NCI-H2196 treated with DMSO at 0.1 percent for 48 hours (cell line): Measurements from ENCODE around the gene ADCK1.
"Not testable (repeated sequence)": the region's sequence is repeated elsewhere in the genome, so short reads cannot be mapped to it uniquely, and the experiment has no call there.

Source experiments
- DNase-seq: peaks from one replicate; lab custom pipeline; 2025; ENCODE audit not compliant: unreplicated experiment; lab: John Stamatoyannopoulos, UW

ADCK1 gene

DNA sequence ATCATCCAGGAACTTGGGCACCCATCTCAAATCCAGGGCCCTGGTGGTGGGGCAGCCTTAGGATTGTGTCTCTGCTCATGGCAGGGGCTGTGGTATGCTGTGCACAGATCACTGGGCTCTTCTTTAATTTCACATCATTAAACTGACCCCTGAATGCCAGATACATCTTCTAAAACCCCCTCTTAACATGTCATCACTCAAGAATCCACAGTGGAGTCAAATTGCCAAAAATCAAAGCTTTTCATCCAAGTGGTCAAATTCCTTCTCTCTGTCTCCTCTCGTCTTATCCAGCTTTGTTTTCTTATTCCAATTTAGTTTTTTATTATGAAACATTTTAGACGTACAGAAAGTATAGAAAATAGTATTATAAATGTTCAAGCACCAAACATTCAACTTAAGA lies 97.5 kb downstream of the ADCK1 start:
- DNase-seq = no peak

DNA sequence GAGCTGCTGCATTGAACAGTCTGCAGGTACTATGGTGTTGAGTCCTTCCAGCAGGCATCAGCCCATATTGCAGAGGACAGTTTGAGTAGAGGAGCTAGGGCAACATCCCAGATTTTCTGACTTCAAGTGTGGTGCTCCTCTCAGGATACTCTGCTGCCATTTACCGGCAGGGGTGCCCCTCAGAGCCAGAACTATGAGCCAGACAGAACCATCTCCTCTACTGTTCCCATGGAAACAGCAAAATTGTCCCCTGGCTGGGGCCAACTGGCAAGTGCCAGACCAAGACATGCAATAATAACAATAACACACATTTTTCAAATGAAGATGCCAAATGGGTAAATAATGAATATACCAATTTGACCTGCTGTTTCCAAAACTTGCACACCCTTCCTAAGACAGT lies 102.9 kb downstream of the ADCK1 start:
- DNase-seq = no peak

DNA sequence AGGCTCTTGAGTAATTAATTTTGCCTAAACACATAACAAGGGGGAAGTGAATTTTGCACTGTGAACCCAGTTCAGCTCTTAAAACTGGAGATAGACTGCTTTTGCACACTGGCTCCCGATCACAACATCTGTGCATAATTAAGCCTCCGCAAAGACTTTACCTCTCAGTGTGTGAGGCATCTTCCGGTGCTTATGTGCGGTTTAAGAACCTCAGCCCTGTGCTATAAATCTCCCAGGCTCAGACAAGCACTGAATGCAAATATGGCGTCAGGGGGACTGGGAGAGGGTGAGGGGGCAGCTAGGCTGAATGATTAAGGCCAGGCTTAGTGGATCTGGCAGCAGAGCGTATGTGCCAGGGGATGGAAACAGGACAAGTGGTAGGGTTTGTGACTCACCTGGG lies 103.3 kb downstream of the ADCK1 start:
- DNase-seq = no peak

DNA sequence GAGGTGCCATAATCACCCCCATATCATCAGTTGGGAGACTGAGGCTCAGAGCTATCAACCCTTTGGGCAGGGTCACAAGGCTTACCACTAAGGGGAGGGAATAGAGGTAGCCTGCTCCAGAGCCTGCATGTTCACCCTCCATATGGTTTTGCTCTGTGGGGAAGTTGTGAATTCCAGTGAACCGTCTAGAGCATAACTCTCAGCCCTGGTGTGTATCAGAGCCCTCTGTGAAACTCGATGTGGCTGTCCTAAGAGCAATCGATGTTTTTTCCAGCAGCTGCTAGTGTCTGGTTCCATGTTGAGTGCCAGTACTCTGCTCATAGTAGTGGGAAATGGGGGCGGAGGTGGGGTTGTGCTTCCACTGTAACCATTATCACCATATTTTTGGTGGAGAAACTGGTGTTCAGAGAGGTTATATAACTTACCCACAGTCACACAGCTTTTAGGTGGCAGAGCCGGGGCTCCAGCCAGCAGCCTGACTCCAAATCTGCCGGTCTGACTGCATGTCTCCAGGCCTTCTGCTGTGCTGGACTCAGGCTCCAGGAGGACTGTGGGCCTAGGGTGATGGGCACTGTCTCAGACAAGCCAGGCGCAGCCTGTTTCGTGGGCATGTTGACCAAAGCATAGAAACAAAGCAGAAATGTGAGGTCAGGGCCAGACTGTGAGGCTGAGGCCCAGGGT lies 104.2 kb downstream of the ADCK1 start:
- no peak for DNase-seq

DNA sequence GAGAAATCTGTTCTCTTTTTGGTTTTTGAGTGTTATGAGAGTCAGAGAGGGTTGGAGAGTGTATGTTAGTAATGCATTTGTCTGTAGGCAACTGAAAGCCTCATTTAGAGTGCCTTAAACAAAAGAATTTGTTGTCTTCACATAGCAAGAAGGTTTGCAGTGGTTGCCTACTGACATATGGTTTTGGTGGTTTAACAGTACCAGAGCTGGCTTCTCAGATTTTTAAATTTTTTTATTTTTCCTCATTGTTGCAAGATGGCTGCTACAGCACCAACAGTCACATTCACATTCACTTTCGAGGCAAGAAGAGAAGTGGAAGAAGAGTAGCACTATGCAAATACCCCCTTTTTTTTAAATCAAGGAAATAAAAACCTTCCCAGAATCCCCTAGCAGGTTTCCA lies 106.5 kb downstream of the ADCK1 start:
- DNase-seq = no peak

DNA sequence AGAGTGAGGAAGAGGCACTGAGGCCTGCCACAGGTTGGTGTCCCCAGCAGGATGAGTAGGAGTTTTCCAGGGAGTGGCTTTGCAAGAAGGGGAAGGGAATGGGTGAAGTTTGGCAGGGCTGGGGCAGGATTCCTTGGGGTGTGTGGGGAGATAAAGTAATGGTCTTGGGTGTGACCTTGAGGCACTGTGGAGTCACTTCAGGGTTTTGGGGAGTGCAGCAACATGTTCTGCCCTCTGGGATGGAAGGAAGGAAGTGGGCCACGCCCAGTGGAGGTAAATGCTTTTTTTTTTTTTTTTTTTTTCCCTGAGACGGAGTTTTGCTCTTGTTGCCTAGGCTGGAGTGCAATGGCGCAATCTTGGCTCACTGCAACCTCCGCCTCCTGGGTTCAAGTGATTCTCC lies 108.9 kb downstream of the ADCK1 start:
- no peak for DNase-seq

DNA sequence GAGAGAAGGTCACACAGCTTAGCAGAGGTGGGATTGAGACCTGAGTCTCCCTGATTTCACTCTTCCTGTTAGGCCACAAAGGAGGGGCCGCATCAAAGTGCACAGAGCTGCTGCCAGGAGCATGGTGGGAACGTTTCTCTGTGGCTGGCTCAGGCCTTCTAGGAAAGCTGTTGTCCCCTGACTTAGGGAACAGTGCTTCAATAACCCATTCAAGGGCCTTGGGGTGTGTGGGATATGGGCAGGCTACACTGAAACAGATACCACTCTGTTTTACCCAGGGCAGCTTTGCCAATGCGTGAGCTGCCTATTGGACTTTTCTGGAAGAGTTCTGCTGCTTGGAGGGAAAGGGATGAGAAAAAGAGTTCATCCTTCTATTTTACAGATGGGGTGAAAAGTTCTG lies 110.0 kb downstream of the ADCK1 start:
- no peak for DNase-seq

DNA sequence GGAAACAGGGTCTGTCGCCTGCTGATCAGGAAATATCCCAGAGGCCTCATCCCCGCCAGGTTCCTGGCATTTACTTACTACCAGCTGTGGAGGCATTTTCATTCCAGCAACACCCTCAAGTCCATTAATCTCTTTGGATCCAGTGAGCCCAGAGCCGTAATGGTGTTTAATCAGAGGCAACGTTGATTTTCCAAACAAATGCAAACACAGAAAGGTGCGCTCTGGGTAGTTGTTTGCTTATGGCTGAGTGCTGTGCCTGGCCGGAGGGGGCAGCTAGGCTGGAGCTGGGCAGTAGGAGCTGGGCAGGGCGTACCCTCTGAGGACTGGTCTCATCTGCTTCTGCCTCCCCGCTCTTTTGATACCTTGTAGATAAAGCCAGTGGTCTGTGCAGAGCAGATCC lies 110.6 kb downstream of the ADCK1 start:
- no peak for DNase-seq

DNA sequence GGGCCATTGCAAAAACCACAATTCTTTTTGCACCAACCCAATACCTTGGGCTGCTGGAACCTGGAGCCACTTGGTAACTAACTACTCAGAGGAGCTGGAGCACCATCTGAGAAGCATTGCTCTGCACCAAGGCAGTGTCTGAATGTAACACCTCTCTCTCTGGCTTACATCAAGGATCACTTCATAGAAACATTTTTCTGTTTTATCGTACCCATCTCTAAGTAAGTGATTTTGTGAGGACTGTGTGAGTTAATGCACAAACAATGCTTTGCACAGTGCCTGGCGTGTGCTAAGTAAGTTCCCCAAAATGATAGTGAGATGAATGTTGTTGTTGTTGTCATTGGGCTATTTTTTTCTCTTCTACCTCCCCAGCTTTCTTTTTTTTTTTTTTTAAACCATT lies 111.4 kb downstream of the ADCK1 start:
- no peak for DNase-seq

DNA sequence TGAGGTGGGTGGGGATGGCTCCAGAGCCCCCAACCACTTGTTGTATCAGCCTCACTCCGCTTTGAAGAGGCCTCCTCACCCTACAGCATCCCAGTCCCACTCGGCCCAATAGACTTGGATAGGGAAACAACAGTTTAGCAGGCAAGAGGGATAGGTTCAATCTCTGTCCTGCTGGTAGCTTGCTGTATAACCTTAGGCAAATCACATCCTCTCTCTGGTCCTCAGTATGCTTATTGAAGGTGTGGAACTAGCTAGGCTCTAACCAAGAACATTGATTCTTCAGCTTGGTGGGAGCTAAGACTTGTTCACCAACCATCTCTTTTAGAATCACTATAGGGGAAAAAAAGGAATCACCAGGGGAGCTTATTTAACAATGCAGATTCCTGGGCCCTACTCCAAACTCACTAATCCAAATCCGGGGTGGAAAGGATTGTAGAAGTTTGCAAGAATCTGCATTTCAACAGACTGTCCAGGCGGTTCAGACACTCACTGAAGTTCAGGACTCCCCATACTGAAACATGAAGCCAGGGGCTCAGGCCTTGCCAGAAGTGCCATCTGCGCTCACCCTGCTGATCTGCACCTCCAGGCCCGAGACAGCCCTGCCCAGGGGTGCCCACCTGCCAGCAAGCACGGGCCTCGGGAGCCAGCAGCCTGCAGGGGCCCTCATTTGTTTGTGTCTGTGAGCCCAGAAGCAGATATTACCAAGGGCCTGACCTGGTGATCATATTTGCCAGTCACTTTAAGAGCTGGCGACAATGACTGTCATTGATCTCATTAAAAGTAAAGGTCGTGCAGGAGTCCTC lies 113.0 kb downstream of the ADCK1 start:
- DNase-seq = no peak

DNA sequence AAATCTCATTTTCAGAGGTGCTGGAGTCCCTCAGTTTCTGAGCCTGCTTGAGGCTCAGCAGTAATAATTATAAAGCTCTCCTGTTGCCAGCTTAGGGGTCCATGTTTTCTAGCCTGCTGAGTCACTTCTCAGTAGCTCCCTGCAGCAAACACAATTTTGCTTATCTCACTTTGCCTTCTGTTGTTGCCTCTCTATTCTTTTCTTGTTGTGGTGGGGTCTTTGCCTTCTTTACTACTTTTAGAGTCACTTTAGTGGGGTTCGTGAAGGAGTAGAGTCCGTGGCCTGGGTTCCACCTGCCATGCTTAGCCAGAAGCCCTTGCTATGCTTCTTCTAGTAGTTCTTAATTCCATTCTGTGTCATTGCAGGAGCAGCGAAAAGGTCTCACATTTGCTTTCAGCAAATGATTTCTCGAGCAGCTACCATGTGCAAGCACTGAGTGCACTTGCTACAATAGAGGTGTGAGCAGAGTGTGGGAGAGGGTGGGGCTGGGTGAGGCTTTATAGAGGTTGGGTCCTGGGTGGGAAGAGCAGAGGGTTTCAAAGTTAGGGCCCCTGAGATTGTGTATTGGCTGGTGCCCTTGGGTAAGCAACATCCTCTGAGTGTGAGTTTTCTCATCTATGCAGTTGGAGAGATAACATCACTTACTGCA lies 114.3 kb downstream of the ADCK1 start:
- no peak for DNase-seq

DNA sequence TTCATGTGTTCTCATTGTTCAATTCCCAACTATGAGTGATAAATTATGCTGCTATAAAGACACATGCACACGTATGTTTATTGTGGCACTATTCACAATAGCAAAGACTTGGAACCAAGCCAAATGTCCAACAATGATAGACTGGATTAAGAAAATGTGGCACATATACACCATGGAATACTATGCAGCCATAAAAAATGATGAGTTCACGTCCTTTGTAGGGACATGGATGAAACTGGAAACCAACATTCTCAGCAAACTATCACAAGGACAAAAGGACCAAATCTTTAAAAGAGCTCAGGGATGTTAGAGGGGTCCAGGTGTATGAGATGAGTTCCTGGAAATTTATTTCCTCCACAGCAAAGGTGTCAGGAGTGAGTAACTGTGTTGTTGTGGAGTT lies 115.5 kb downstream of the ADCK1 start:
- not testable (repeated sequence) for DNase-seq

DNA sequence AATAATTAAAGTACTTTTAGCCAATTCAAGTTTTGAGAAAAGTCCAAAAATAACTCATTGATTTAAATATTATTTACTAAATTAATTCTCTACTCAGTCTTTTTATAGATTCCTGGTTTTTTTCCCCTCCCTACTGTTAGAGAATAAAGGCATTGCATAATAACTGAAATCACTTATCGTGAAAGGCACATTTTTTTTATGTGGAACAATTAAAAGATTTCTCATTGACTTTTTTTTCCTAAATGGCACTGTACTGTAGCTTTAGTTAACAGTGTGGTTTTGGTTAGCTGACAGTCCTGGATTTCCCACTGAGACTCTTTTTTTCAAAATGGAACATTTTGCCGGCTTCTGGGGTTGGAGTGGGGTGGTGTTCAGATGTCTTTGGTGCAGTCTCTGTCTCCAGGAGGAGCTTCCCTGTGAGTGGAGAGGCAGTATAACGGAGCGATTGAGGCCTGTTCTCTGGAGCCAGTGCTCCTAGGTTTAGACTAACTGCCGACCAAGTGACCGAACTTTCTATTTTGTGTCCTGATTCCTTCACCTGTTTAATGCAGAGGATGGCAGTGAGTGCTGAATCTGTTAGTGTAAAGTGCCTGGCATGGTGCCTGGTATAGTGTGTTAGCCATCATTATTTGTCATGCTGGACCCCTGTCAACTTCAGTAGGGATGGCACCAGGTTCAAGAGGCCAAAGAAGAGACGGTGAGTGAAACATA lies 117.7 kb downstream of the ADCK1 start:
- no peak for DNase-seq

DNA sequence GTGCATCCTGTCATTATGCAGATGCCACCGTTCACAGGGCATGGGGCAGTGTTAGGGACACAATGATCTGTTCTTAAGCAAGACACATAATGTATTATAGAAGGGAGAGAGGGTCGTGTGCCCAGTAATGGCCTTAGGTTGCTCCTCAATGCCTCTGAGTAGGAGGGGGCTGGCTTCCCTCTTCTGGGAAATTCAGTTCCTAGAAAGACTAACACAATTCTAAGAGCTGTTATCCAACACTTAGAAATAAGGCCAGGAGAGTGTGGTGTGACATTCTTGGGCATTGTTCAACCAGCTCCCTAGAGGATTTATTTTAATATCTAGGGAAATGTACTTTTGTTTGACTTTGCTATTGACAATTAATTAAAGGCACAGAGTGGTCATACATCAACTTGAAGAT lies 118.5 kb downstream of the ADCK1 start:
- DNase-seq = no peak

DNA sequence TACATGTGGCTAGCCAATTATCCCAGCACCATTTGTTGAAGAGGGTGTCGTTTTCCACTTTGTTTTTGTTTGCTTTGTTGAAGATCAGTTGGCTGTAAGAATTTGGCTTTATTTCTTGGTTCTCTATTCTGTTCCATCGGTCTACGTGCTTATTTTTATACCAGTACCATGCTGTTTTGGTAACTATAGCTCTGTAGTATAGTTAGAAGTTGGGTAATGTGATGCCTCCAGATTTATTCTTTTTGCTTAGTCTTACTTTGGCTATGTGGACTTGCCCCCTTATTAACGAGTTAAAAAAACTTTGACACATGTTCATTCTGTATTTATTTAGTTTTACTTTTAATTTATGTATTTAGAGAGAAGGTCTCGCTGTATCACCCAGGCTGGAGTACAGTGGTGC lies 120.4 kb downstream of the ADCK1 start:
- DNase-seq = no peak

DNA sequence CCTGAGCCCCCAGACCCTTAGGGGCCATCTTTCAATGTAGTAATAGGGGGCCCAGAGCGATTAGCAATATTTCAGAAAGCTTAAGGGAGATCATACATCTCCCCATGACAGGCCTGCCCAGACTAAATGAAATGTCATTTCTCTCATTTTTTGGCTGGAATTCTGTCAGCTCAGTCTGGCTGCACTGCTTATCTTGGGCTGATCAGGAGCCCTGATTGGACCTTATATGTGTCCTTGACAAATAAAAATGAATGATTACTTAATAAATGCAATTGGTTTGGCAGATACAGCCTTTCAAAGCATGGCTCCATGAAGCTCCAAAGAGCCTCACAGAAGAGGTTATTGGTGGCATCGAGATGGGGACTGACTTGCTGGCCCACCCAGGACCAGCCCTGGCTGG lies 121.9 kb downstream of the ADCK1 start:
- no peak for DNase-seq

DNA sequence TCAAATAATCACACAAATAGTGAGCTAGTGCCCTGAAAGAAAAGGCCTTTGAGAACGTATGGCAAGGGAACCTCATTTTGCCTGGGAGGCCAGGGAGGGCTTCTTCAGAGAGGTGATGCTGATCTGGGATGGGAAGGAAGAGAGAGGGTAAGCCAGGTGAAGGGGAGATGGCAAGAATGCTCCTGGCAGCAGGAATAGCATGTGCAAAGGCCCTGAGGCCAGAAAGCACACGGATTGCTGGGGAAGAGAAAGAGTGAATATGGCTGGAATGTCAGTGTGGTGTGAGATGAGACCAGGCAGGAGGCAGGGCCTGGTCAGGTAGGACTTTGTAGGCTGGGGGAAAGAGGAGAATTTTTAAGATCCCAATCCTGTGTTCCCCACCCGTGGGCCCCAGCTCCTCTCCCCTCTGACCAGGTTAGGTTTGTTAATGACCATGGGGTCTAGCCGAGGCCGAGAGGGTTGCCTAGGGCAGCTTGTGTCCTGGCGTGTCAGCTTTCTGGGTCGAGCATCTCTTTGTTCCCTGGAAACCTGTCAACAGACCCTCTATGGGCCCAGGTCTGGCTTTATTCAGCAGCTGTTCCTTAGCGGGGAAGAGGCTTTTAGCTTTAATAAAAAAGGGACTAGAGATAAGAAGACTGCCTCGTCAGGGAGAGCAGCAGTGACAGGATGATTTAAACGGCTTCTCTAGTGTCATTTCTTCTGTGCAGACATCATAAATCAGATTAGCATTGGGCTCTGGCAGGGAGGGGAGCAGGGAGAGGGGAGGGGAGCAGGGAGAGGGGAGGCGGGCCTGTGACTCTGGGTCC lies 123.4 kb downstream of the ADCK1 start:
- DNase-seq = no peak

DNA sequence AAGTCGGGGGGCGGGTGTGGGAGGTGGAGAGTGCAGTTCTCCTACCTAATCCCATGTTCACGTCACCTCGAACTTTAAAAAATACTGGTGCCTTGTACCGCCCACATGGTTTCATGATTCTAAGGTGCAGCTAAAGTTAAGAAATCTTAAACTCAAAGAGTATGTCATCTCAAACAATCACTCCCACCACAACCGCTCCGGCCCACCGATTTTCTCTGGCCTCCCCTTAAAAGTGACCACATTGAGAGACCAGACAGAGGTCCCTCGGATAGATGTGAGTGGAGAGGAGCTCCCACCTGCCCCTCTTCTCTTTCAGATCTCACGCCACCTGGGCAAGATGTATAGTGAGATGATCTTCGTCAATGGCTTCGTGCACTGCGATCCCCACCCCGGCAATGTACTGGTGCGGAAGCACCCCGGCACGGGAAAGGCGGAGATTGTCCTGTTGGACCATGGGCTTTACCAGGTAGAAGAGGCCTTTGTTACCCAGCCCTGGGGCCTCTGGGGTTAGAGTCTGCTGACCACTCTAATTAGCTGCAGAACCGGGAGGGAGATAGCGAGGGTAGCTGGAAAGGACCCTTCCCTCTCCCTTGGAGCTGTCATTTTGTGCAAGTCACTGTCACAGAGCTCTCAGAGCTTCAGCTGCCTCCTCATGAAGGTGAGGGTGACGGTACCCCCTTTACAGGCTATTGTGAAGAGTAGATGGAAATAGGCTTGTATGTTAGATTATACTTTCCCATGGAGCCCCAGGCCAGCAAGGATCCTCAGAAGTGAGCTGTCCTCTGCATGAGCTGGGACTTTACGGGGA lies 124.4 kb downstream of the ADCK1 start:
- no peak for DNase-seq

DNA sequence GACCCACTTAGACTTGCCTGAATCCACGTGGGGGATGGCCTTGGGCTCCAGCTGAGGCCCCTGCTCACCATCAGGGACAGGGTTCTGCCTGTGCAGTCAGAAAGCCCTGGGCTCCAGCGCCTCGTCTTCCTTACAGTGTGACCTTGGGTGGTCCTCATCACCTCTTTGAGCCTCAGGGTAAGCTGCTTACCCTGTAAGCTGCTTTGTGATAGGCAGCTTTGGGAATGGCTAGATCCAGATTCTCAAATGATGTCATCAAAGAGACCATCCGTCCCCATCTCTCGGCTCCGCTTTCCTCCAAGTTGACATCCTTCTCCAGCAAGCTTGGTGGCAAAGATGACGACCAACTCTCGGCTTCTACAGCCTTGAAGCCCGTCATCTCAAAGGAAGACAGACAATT lies 127.0 kb downstream of the ADCK1 start:
- no peak for DNase-seq

DNA sequence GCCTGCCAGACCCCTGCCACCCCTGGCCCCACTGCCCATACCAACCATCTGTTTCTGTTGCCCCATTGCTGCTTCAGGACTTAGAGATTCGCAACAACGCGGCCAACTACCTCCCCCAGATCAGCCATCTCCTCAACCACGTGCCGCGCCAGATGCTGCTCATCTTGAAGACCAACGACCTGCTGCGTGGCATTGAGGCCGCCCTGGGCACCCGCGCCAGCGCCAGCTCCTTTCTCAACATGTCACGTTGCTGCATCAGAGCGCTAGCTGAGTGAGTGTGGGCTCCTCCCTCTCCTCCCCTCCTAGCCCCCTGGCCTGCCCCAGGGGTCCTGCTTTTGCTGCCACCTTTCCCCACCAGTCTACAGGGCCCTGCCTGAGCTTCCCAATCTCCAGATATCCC lies 131.5 kb downstream of the ADCK1 start:
- DNase-seq = no peak
